OCI-LY7 (cell line): Measurements from ENCODE around the gene NTM. TPM values are rescaled to one million over a fixed set of nuclear protein-coding genes. Genes with fewer than 3 reads are reported as not detected.

Experiments used
- BruUV-seq: library from RNA; stranded (reverse); fragments of 400-500 nt; replicated peaks from 2 replicates; lab custom pipeline; 2021; lab: Mats Ljungman, UMichigan
- CTCF ChIA-PET: fragments of 300-600 bp; sonication (Branson Sonifier 250); formaldehyde crosslinking; loops from one replicate; lab custom pipeline; 2022; ENCODE audit warnings: antibody characterized with exemption; ENCODE audit not compliant: unreplicated experiment; lab: Charles Lee
- POLR2A ChIA-PET: fragments of 300-600 bp; sonication (Branson Sonifier 250); formaldehyde crosslinking; loops from one replicate; lab custom pipeline; 2022; ENCODE audit warnings: antibody characterized with exemption; lab: Charles Lee
- DNase-seq: peaks from one replicate; pipeline ENCODE4 v3.0.0-alpha.2; 2015; ENCODE audit warnings: low spot score
- H2AFZ ChIP-seq: fragments of 200-600 bp; sonication (generic), shearing (Covaris generic); 2 replicates; pipeline ENCODE4 v1.6.1; 2014; ENCODE audit warnings: mild to moderate bottlenecking, antibody characterized with exemption, low read length, moderate library complexity
- H3K27ac ChIP-seq: fragments of 200-600 bp; sonication (generic); 2 replicates; pipeline ENCODE4 v1.5.1; 2014; ENCODE audit warnings: mixed run types, low read depth, mild to moderate bottlenecking, moderate library complexity, low read length, inconsistent platforms; ENCODE audit not compliant: poor library complexity, severe bottlenecking
- H3K36me3 ChIP-seq: fragments of 200-600 bp; sonication (generic); 2 replicates; pipeline ENCODE4 v1.6.1; 2014; ENCODE audit warnings: mild to moderate bottlenecking, antibody characterized with exemption, low read length, moderate library complexity, mixed read lengths; ENCODE audit not compliant: insufficient read depth
- H3K4me1 ChIP-seq: fragments of 200-600 bp; sonication (generic); 2 replicates; pipeline ENCODE4 v1.5.1; 2014; ENCODE audit warnings: mild to moderate bottlenecking, low read length; ENCODE audit not compliant: insufficient read depth, poor library complexity, severe bottlenecking
- H3K4me2 ChIP-seq: fragments of 200-600 bp; sonication (generic); 2 replicates; pipeline ENCODE4 v1.6.1; 2014; ENCODE audit warnings: mild to moderate bottlenecking, low read length
- H3K4me3 ChIP-seq: fragments of 200-600 bp; sonication (generic); 2 replicates; pipeline ENCODE4 v1.5.1; 2014; ENCODE audit warnings: mild to moderate bottlenecking, low read depth, low read length; ENCODE audit not compliant: poor library complexity, severe bottlenecking
- H3K79me2 ChIP-seq: fragments of 200-600 bp; sonication (generic); 2 replicates; pipeline ENCODE4 v1.6.1; 2016; ENCODE audit warnings: low read depth, mild to moderate bottlenecking, low read length, moderate library complexity, mixed read lengths; ENCODE audit not compliant: insufficient read depth
- H3K9me2 ChIP-seq: fragments of 200-600 bp; sonication (generic); 2 replicates; pipeline ENCODE4 v1.6.1; 2016; ENCODE audit warnings: mild to moderate bottlenecking, low read length, mixed read lengths; ENCODE audit not compliant: insufficient read depth
- H3K9me3 ChIP-seq: fragments of 200-600 bp; sonication (generic); 2 replicates; pipeline ENCODE4 v1.6.1; 2014; ENCODE audit warnings: mild to moderate bottlenecking, mixed run types, low read length, mixed read lengths
- H4K20me1 ChIP-seq: fragments of 200-600 bp; sonication (generic); 2 replicates; pipeline ENCODE4 v1.6.1; 2014; ENCODE audit warnings: mild to moderate bottlenecking, antibody characterized with exemption, low read length, moderate library complexity, mixed read lengths; ENCODE audit not compliant: insufficient read depth
- EZH2phosphoT487 ChIP-seq: fragments of 200-600 bp; sonication (generic); IDR thresholded peaks from 2 replicates; pipeline ENCODE4 v1.6.1; 2018; ENCODE audit warnings: low read depth, borderline replicate concordance, mild to moderate bottlenecking, mixed run types, antibody characterized with exemption, low read length, moderate library complexity, mixed read lengths
- intact Hi-C: fragments of 100-400 bp; cut with micrococcal nuclease; formaldehyde crosslinking; loops from one replicate; pipeline ENCODE4 v1.10.0; 2022; ENCODE audit not compliant: unreplicated experiment
- total RNA-seq, 2 experiments: library from RNA; depleted of rRNA in 1 of 2; stranded (reverse); fragments of >200 nt in 1 of 2; shearing (Covaris generic) in 1 of 2; gene quantifications; 2 replicates each; pipeline ENCODE4 v1.2.3, GENCODE V29; 2014 to 2022
- TF ChIP-seq, protein P1 (sequence below): fragments of 200-600 bp; sonication (generic); conservative IDR thresholded peaks from 2 replicates; pipeline ENCODE4 v1.5.1; 2014; ENCODE audit warnings: mild to moderate bottlenecking, antibody characterized with exemption, low read length, moderate library complexity, mixed read lengths

NTM gene
- total RNA-seq, 2 experiments from 2014 or later = not detected

DNA sequence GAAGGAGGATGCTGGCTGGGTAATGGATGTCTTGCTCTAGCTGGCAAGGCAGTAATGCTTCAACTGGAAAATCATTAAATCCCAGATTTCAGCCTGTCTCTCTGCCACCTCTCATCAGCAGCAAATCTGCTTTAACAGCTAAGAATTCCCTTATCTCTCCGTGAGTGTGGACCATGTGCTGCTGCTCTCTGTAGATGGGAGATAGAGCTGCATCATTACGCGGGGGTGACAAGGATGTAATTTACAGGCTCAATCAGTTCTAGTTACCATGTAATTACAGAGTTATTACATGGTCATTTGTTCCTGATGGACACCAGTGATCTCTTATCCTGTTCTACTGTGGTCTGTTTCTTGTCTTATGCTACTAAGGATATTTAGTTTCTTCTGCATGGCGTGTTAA is 665.4 kb downstream of the NTM start:
- TF ChIP-seq, protein P1, sequence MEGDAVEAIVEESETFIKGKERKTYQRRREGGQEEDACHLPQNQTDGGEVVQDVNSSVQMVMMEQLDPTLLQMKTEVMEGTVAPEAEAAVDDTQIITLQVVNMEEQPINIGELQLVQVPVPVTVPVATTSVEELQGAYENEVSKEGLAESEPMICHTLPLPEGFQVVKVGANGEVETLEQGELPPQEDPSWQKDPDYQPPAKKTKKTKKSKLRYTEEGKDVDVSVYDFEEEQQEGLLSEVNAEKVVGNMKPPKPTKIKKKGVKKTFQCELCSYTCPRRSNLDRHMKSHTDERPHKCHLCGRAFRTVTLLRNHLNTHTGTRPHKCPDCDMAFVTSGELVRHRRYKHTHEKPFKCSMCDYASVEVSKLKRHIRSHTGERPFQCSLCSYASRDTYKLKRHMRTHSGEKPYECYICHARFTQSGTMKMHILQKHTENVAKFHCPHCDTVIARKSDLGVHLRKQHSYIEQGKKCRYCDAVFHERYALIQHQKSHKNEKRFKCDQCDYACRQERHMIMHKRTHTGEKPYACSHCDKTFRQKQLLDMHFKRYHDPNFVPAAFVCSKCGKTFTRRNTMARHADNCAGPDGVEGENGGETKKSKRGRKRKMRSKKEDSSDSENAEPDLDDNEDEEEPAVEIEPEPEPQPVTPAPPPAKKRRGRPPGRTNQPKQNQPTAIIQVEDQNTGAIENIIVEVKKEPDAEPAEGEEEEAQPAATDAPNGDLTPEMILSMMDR = no peak
- TF ChIP-seq EZH2phosphoT487 = no peak
- POLR2A ChIA-PET = interaction anchor here (1.2 kb wide), 1 partner anchor 19 kb away, joined by 3 read pairs; no protein-coding TSS in a partner anchor
- no peak overlapping the region for H3K27ac ChIP-seq
- no peaks in the 10 kb centered on the region for H3K4me1 ChIP-seq
- H3K9me3 ChIP-seq = no peaks in the 10 kb centered on the region
- no peak for DNase-seq
- no peaks in the 10 kb centered on the region for H4K20me1 ChIP-seq
- H3K9me2 ChIP-seq = no peaks in the 10 kb centered on the region
- intact Hi-C loops = no loop called here
- BruUV-seq = no TSS peak
- no peak overlapping the region for H3K4me3 ChIP-seq
- no peaks in the 10 kb centered on the region for H3K36me3 ChIP-seq
- no peak overlapping the region for H3K4me2 ChIP-seq
- no peak overlapping the region for H2AFZ ChIP-seq
- no peaks in the 10 kb centered on the region for H3K79me2 ChIP-seq
- CTCF ChIA-PET = no interaction called here

DNA sequence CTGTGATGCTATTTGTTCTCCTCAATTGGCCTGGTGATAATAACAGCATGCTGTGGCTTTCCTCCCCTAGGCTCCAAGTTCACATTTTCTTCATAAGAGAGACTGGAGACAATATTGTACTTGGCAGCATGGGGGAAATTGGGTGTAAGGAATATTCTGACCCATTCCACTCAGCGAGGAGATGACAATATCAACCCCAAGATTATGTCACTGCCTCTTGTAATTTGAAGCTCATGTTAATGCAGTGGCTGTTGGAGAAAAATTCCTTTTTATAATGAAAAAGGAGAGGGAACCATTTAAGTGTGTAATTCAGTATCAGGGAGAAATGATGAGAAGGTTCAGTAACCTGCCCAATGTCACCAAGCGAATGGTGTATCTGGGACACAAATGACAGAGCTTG is 665.8 kb downstream of the NTM start:
- H3K27ac ChIP-seq = no peak overlapping the region
- no TSS peak for BruUV-seq
- no peak for DNase-seq
- no peaks in the 10 kb centered on the region for H3K9me3 ChIP-seq
- intact Hi-C loops = no loop called here
- no peaks in the 10 kb centered on the region for H3K9me2 ChIP-seq
- no peaks in the 10 kb centered on the region for H3K4me1 ChIP-seq
- H3K79me2 ChIP-seq = no peaks in the 10 kb centered on the region
- H4K20me1 ChIP-seq = no peaks in the 10 kb centered on the region
- ChIA-PET CTCF (no interaction called here), POLR2A (interaction anchor here (1.2 kb wide), 1 partner anchor 18 kb away, joined by 3 read pairs; no protein-coding TSS in a partner anchor)
- no peak overlapping the region for H3K4me2 ChIP-seq
- H3K4me3 ChIP-seq = no peak overlapping the region
- no peaks in the 10 kb centered on the region for H3K36me3 ChIP-seq
- no peak overlapping the region for H2AFZ ChIP-seq
- TF ChIP-seq, protein P1 = no peak
- TF ChIP-seq EZH2phosphoT487 = no peak

DNA sequence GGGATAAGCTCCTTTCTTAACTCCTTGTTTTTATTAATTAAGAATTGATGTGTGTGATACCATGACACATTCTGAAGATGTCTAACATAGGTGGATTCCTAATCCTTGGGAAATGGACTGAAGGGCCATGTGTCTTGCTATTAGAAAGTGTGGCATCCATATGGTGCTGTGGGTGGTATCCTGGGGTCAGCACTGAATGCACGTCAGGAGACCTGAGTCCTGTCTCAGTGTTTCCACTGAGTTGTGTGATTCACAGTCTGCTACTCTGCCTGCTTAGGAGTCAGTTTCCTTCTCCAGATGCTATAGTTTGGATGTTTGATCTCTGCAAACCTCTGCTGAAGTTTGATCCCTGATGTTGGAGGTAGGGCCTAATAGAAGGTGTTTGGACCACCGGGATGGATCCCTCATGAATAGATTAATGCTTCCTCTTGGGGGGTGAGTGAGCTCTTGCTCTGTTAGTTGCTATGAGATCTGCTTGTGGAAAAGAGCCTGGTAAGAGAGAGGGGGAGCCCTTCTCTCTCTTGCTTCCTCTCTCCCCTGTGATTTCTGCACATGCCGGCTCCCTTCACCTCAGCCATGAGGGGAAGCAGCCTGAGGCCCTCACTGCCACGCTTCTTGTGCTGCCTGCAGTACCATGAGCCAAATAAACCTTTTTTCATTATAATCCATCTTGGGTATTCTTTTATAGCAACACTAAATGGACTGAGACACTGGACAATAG is 666.5 kb downstream of the NTM start:
- H3K27ac ChIP-seq = no peak overlapping the region
- H3K4me3 ChIP-seq = no peak overlapping the region
- H2AFZ ChIP-seq = no peak overlapping the region
- H3K4me1 ChIP-seq = no peaks in the 10 kb centered on the region
- no peaks in the 10 kb centered on the region for H4K20me1 ChIP-seq
- no peaks in the 10 kb centered on the region for H3K79me2 ChIP-seq
- intact Hi-C loops = no loop called here
- H3K9me3 ChIP-seq = no peaks in the 10 kb centered on the region
- CTCF ChIA-PET = no interaction called here
- no peaks in the 10 kb centered on the region for H3K36me3 ChIP-seq
- H3K4me2 ChIP-seq = no peak overlapping the region
- no peak for DNase-seq
- POLR2A ChIA-PET = interaction anchor here (0.5 to 1.2 kb wide), 2 partner anchors 17 to 815 kb away, joined by 3 read pairs; no protein-coding TSS in a partner anchor
- no peaks in the 10 kb centered on the region for H3K9me2 ChIP-seq
- TF ChIP-seq, protein P1 = no peak
- TF ChIP-seq EZH2phosphoT487 = no peak
- no TSS peak for BruUV-seq
